Uterus (tissue), 4 donors: Measurements from ENCODE around the gene SCNM1. TPM values are rescaled to one million over a fixed set of nuclear protein-coding genes. Genes with fewer than 3 reads are reported as not detected.

Source experiments
- DNase-seq, 2 donors: peaks; one replicate each; pipeline ENCODE4 v3.0.0-alpha.2; 2019 to 2020
- H3K27ac ChIP-seq, 2 donors: fragments of 200-600 bp; sonication (generic); 1 replicate in 1 of 2; 2 replicates in 1 of 2; pipeline ENCODE4 v1.5.1; 2016 to 2018
- H3K27me3 ChIP-seq, 2 donors: fragments of 200-600 bp; sonication (generic); one replicate each; pipeline ENCODE4 v1.5.1; 2018 to 2019; ENCODE audit warnings: control low read depth in 1 of 2
- H3K36me3 ChIP-seq, 2 donors: fragments of 200-600 bp; sonication (generic); one replicate each; pipeline ENCODE4 v1.5.1; 2019; ENCODE audit warnings: control low read depth in 1 of 2
- H3K4me1 ChIP-seq, 2 donors: fragments of 200-600 bp; sonication (generic); one replicate each; pipeline ENCODE4 v1.5.1; 2018 to 2019; ENCODE audit warnings: control low read depth in 1 of 2
- H3K4me3 ChIP-seq, 2 donors: fragments of 200-600 bp; sonication (generic); 1 replicate in 1 of 2; 2 replicates in 1 of 2; pipeline ENCODE4 v1.5.1; 2018 to 2019; ENCODE audit warnings: mild to moderate bottlenecking in 1 of 2
- H3K9me3 ChIP-seq, 2 donors: fragments of 200-600 bp; sonication (generic); one replicate each; pipeline ENCODE4 v1.5.1; 2019; ENCODE audit warnings: control low read depth in 1 of 2
- CTCF ChIP-seq, 4 experiments: fragments of 200-600 bp in 2 of 4; fragments of 450-650 bp in 2 of 4; sonication (generic) in 2 of 4; IDR thresholded peaks; one replicate each; pipeline ENCODE4 v1.5.1; 2016 to 2019; ENCODE audit warnings: antibody characterized with exemption in 4 of 4, mild to moderate bottlenecking in 2 of 4, moderate library complexity in 1 of 4
- POLR2A ChIP-seq, 2 donors: fragments of 450-650 bp; IDR thresholded peaks; one replicate each; pipeline ENCODE4 v1.6.1; 2016; ENCODE audit warnings: antibody characterized with exemption in 2 of 2, mild to moderate bottlenecking in 1 of 2, moderate library complexity in 1 of 2
- intact Hi-C: fragments of 100-400 bp; cut with DNase I; formaldehyde crosslinking; loops from one replicate; pipeline ENCODE4 v1.15.1; 2023; ENCODE audit warnings: low total_unique reads
- total RNA-seq, 4 donors: library from RNA; depleted of rRNA in 3 of 4; stranded (reverse); fragments of >200 nt in 3 of 4; gene quantifications; one replicate each; pipeline versions ENCODE4 v1.1.0 to v1.2.4, GENCODE V29; 2014 to 2023
- donor health status: DM: yes; HTN: yes; CAD: no.

The SCNM1 gene
- total RNA-seq, 4 donors from 2014 or later: 3.2 to 186 (median 21.3) TPM

GRCh38 chr1:151166505-151166956 is 587 bp downstream of the SCNM1 start:
- intact Hi-C loops: no loop called here
- Histone ChIP-seq H3K4me3 (peak overlapping the region; percentile 68 to 91), H3K9me3 (no peaks in the 10 kb centered on the region), H3K36me3 (no peaks in the 10 kb centered on the region), H3K4me1 (peaks cover 9 to 14% of the 10 kb centered on the region in 2 donors), H3K27me3 (no peaks in the 10 kb centered on the region), H3K27ac (peak overlapping the region; percentile 91 to 95)
- TF ChIP-seq CTCF (IDR thresholded peaks at IDR 0.05): no peak
- TF ChIP-seq POLR2A (IDR thresholded peaks at IDR 0.05): no peak
- DNase-seq: no peak

GRCh38 chr1:151167116-151167515 is 1.2 kb downstream of the SCNM1 start:
- Histone ChIP-seq H3K4me1 (peaks cover 9 to 14% of the 10 kb centered on the region in 2 donors), H3K9me3 (no peaks in the 10 kb centered on the region), H3K36me3 (no peaks in the 10 kb centered on the region), H3K27ac (peak overlapping the region in 1 of 2 donors; percentile 95), H3K4me3 (no peak overlapping the region), H3K27me3 (no peaks in the 10 kb centered on the region)
- TF ChIP-seq POLR2A (IDR thresholded peaks at IDR 0.05): no peak
- no peak for TF ChIP-seq CTCF (IDR thresholded peaks at IDR 0.05)
- DNase-seq: no peak
- intact Hi-C loops: no loop called here

GRCh38 chr1:151171190-151171589 is 5.2 kb downstream of the SCNM1 start:
- TF ChIP-seq POLR2A (IDR thresholded peaks at IDR 0.05): no peak
- TF ChIP-seq CTCF (IDR thresholded peaks at IDR 0.05): no peak
- Histone ChIP-seq H3K4me1 (peaks cover 6 to 9% of the 10 kb centered on the region in 2 donors), H3K27ac (no peak overlapping the region), H3K4me3 (no peak overlapping the region), H3K27me3 (no peaks in the 10 kb centered on the region), H3K36me3 (no peaks in the 10 kb centered on the region), H3K9me3 (no peaks in the 10 kb centered on the region)
- no peak for DNase-seq
- intact Hi-C loops: no loop called here

- H3K27ac ChIP-seq: no peak overlapping the region
- no peaks in the 10 kb centered on the region for H3K36me3 ChIP-seq
- TF ChIP-seq POLR2A (IDR thresholded peaks at IDR 0.05) (no peak), CTCF (IDR thresholded peaks at IDR 0.05) (no peak)
- intact Hi-C loops: no loop called here
- no peaks in the 10 kb centered on the region for H3K27me3 ChIP-seq
- no peak for DNase-seq
- H3K4me1 ChIP-seq: no peaks in the 10 kb centered on the region
- H3K9me3 ChIP-seq: no peaks in the 10 kb centered on the region
- H3K4me3 ChIP-seq: no peak overlapping the region
These were observed 9.2 kb downstream of the SCNM1 start for GRCh38 chr1:151175041-151175741.

GRCh38 chr1:151175863-151176262 is 9.9 kb downstream of the SCNM1 start, which contains the start of gene TMOD4:
Gene TMOD4 (minus strand): TSS chr1:151175981. CDS start chr1:151174875, 1,106 bp downstream.
- Histone ChIP-seq H3K9me3 (no peaks in the 10 kb centered on the region), H3K27ac (no peak within 1 kb of the TSS), H3K4me1 (no peaks in the 10 kb centered on the region), H3K4me3 (no peak within 1 kb of the TSS), H3K27me3 (no peaks in the 10 kb centered on the region), H3K36me3 (no peaks in the 10 kb centered on the region)
- intact Hi-C loops: no loop called here
- DNase-seq: no peak
- no peak for TF ChIP-seq CTCF (IDR thresholded peaks at IDR 0.05)
- no peak for TF ChIP-seq POLR2A (IDR thresholded peaks at IDR 0.05)
